Liver (tissue), 9 donors: ENCODE measurements around the gene KIAA0825. TPM values are rescaled to one million over a fixed set of nuclear protein-coding genes. Genes with fewer than 3 reads are reported as not detected.

Experiments
- DNase-seq: peaks from one replicate; pipeline ENCODE4 v3.0.0-alpha.2; 2017; ENCODE audit warnings: low spot score
- H3K27ac ChIP-seq, 2 donors: one replicate each; pipeline ENCODE4 v1.7.0; 2013; ENCODE audit warnings: inconsistent platforms in 2 of 2, low read length in 2 of 2, control low read depth in 1 of 2, low read depth in 1 of 2, mild to moderate bottlenecking in 1 of 2
- H3K27me3 ChIP-seq, 4 donors: one replicate each; pipeline versions ENCODE4 v1.6.1 to v1.7.0; 2013; ENCODE audit warnings: low read length in 3 of 4, inconsistent platforms in 1 of 4, mild to moderate bottlenecking in 1 of 4, moderate library complexity in 1 of 4; ENCODE audit not compliant: control insufficient read depth in 4 of 4, insufficient read depth in 4 of 4
- H3K36me3 ChIP-seq, 4 donors: one replicate each; pipeline versions ENCODE4 v1.6.1 to v1.7.0; 2013; ENCODE audit warnings: low read length in 3 of 4, mild to moderate bottlenecking in 3 of 4, low read depth in 1 of 4, moderate library complexity in 1 of 4; ENCODE audit not compliant: control insufficient read depth in 4 of 4, insufficient read depth in 3 of 4
- H3K4me1 ChIP-seq, 4 donors: one replicate each; pipeline versions ENCODE4 v1.6.1 to v1.7.0; 2013; ENCODE audit warnings: low read length in 3 of 4, mild to moderate bottlenecking in 3 of 4, moderate library complexity in 1 of 4; ENCODE audit not compliant: control insufficient read depth in 4 of 4, insufficient read depth in 4 of 4
- H3K4me3 ChIP-seq, 3 donors: one replicate each; pipeline versions ENCODE4 v1.6.1 to v1.7.0; 2013; ENCODE audit warnings: low read length in 3 of 3, control low read depth in 1 of 3, low read depth in 1 of 3, mild to moderate bottlenecking in 1 of 3
- H3K9ac ChIP-seq, 2 donors: one replicate each; pipeline ENCODE4 v1.7.0; 2013; ENCODE audit warnings: low read length in 2 of 2, mild to moderate bottlenecking in 2 of 2, moderate library complexity in 2 of 2, control low read depth in 1 of 2, low read depth in 1 of 2
- H3K9me3 ChIP-seq, 4 donors: one replicate each; pipeline versions ENCODE4 v1.6.1 to v1.7.0; 2013; ENCODE audit warnings: low read length in 3 of 4; ENCODE audit not compliant: control insufficient read depth in 4 of 4
- CTCF ChIP-seq: fragments of 150-350 bp; IDR thresholded peaks from 2 replicates; pipeline ENCODE4 v1.5.1; 2017; ENCODE audit warnings: improper control_type of control experiment, low read depth, low read length; ENCODE audit not compliant: missing input control
- EGR1 ChIP-seq, 2 donors: IDR thresholded peaks; 2 replicates each; pipeline ENCODE4 v1.6.1; 2016 to 2018; ENCODE audit warnings: antibody characterized with exemption in 2 of 2, low read depth in 2 of 2
- FOXA1 ChIP-seq: IDR thresholded peaks from 2 replicates; pipeline ENCODE4 v1.6.1; 2016; ENCODE audit warnings: antibody characterized with exemption
- FOXA2 ChIP-seq: IDR thresholded peaks from 2 replicates; pipeline ENCODE4 v1.6.1; 2016; ENCODE audit warnings: antibody characterized with exemption
- GABPA ChIP-seq, 2 donors: IDR thresholded peaks in 1 of 2; conservative IDR thresholded peaks in 1 of 2; 2 replicates each; pipeline ENCODE4 v1.6.1; 2016; ENCODE audit warnings: antibody characterized with exemption in 2 of 2, mild to moderate bottlenecking in 1 of 2, moderate library complexity in 1 of 2
- HNF4A ChIP-seq, 2 donors: conservative IDR thresholded peaks; 2 replicates each; pipeline ENCODE4 v1.6.1; 2016; ENCODE audit warnings: antibody characterized with exemption in 2 of 2, mild to moderate bottlenecking in 2 of 2
- HNF4G ChIP-seq: IDR thresholded peaks from 2 replicates; pipeline ENCODE4 v1.6.1; 2016; ENCODE audit warnings: antibody characterized with exemption
- JUND ChIP-seq, 2 donors: IDR thresholded peaks; 2 replicates each; pipeline ENCODE4 v1.6.1; 2016; ENCODE audit warnings: antibody characterized with exemption in 2 of 2
- NR2F2 ChIP-seq: IDR thresholded peaks from 2 replicates; pipeline ENCODE4 v1.6.1; 2016; ENCODE audit warnings: antibody characterized with exemption
- RAD21 ChIP-seq, 2 donors: IDR thresholded peaks; 2 replicates each; pipeline ENCODE4 v1.6.1; 2016; ENCODE audit warnings: antibody characterized with exemption in 2 of 2, mild to moderate bottlenecking in 2 of 2
- REST ChIP-seq: IDR thresholded peaks from 2 replicates; pipeline ENCODE4 v1.6.1; 2016; ENCODE audit warnings: antibody characterized with exemption, mild to moderate bottlenecking
- RXRA ChIP-seq, 2 donors: IDR thresholded peaks; 2 replicates each; pipeline ENCODE4 v1.6.1; 2017 to 2018; ENCODE audit warnings: antibody characterized with exemption in 2 of 2, mild to moderate bottlenecking in 1 of 2
- SP1 ChIP-seq: IDR thresholded peaks from 2 replicates; pipeline ENCODE4 v1.6.1; 2018; ENCODE audit warnings: antibody characterized with exemption, mild to moderate bottlenecking
- TAF1 ChIP-seq: conservative IDR thresholded peaks from 2 replicates; pipeline ENCODE4 v1.6.1; 2016; ENCODE audit warnings: antibody characterized with exemption, mild to moderate bottlenecking
- YY1 ChIP-seq: IDR thresholded peaks from 2 replicates; pipeline ENCODE4 v1.6.1; 2016; ENCODE audit warnings: antibody characterized with exemption, mild to moderate bottlenecking
- ZBTB33 ChIP-seq: IDR thresholded peaks from 2 replicates; pipeline ENCODE4 v1.6.1; 2016; ENCODE audit warnings: antibody characterized with exemption
- WGBS: extraction: QIAGEN DNeasy Blood & Tissue Kit; methylation state at CpG from one replicate; pipeline ENCODE4 v1.1.7; 2013; 5-methylcytosine and 5-hydroxymethylcytosine counted together
- polyA plus RNA-seq, 2 donors: library from polyadenylated mRNA; stranded (reverse) in 1 of 2; unstranded in 1 of 2; fragments of 200-250 nt in 1 of 2; fragments of >200 nt in 1 of 2; fragmentation: Nextera tagmentation in 1 of 2; extraction: Ambion mirVana in 1 of 2; gene quantifications; one replicate each; pipeline versions ENCODE4 v1.2.1 to v1.2.3, GENCODE V29; 2013 to 2015
- total RNA-seq, 2 donors: library from RNA; depleted of rRNA; stranded (reverse); fragments of >200 nt; gene quantifications; one replicate each; pipeline ENCODE4 v1.2.3, GENCODE V29; 2014
- TF ChIP-seq, protein P1 (sequence below): IDR thresholded peaks from 2 replicates; pipeline ENCODE4 v1.6.1; 2016; ENCODE audit warnings: antibody characterized with exemption
- TF ChIP-seq, protein P2 (sequence below): IDR thresholded peaks from 2 replicates; pipeline ENCODE4 v1.6.1; 2016; ENCODE audit warnings: antibody characterized with exemption
- donor health status: healthy.
- donor health status: healthy.
- donor health status: healthy.
- donor health status: healthy.
- donor health status: healthy.

The KIAA0825 gene
- total and polyA plus RNA-seq, 4 donors: 0.25 to 3.2 (median 1.2) TPM

GRCh38 chr5:94385767-94386166 is 232.6 kb downstream of the KIAA0825 start (continued):
- TF ChIP-seq, protein P1, sequence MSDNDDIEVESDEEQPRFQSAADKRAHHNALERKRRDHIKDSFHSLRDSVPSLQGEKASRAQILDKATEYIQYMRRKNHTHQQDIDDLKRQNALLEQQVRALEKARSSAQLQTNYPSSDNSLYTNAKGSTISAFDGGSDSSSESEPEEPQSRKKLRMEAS: no peak
- no peak for TF ChIP-seq TAF1
- TF ChIP-seq RAD21 (IDR thresholded peaks at IDR 0.05): no peak
- TF ChIP-seq JUND (IDR thresholded peaks at IDR 0.05): no peak
- no peak for TF ChIP-seq GABPA (IDR thresholded peaks at IDR 0.05 in 1 of 2, conservative IDR thresholded peaks at IDR 0.05 in 1 of 2)
- TF ChIP-seq YY1: no peak
- TF ChIP-seq FOXA1: no peak
- TF ChIP-seq HNF4G: no peak
- TF ChIP-seq, protein P2, sequence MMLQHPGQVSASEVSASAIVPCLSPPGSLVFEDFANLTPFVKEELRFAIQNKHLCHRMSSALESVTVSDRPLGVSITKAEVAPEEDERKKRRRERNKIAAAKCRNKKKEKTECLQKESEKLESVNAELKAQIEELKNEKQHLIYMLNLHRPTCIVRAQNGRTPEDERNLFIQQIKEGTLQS: no peak

- Histone ChIP-seq H3K9me3 (no peaks in the 10 kb centered on the region), H3K4me3 (no peak overlapping the region), H3K27ac (no peak overlapping the region), H3K36me3 (peaks cover 0 to 2% (median 0%) of the 10 kb centered on the region in 4 donors), H3K4me1 (no peaks in the 10 kb centered on the region), H3K9ac (no peak overlapping the region), H3K27me3 (no peaks in the 10 kb centered on the region)
- 94% methylated on average over 1 of the region's 1 CpG for WGBS
- TF ChIP-seq TAF1 (no peak), GABPA (IDR thresholded peaks at IDR 0.05 in 1 of 2, conservative IDR thresholded peaks at IDR 0.05 in 1 of 2) (no peak), HNF4G (no peak), NR2F2 (no peak), HNF4A (conservative IDR thresholded peaks at IDR 0.05) (no peak), CTCF (no peak), SP1 (no peak), FOXA1 (no peak), EGR1 (IDR thresholded peaks at IDR 0.05; ENCODE audit: low read depth in 2 of 2) (no peak), REST (no peak), ZBTB33 (no peak), RAD21 (IDR thresholded peaks at IDR 0.05) (no peak), JUND (IDR thresholded peaks at IDR 0.05) (no peak), FOXA2 (no peak), RXRA (IDR thresholded peaks at IDR 0.05) (no peak), YY1 (no peak)
- TF ChIP-seq, protein P1: no peak
- TF ChIP-seq, protein P2: no peak
- no peak for DNase-seq
Observed at GRCh38 chr5:94378062-94378461, 240.3 kb downstream of the KIAA0825 start.
